ENCODE measurements around the gene ACOT4.

- TF ChIP-seq CREB5 (CRISPR knock-in tag; IDR thresholded peaks at IDR 0.05; ENCODE audit: low read depth) (no peak), GLIS3 (CRISPR knock-in tag; IDR thresholded peaks at IDR 0.05) (no peak), RARB (CRISPR knock-in tag; IDR thresholded peaks at IDR 0.05) (no peak), ZFP3 (CRISPR knock-in tag; IDR thresholded peaks at IDR 0.05) (no peak), TSHZ2 (CRISPR knock-in tag; IDR thresholded peaks at IDR 0.05) (no peak), ISL1 (CRISPR knock-in tag; IDR thresholded peaks at IDR 0.05) (no peak), ZFP30 (CRISPR knock-in tag; IDR thresholded peaks at IDR 0.05) (no peak), PATZ1 (CRISPR knock-in tag; IDR thresholded peaks at IDR 0.05; ENCODE audit: borderline replicate concordance) (no peak), CSDC2 (CRISPR knock-in tag; IDR thresholded peaks at IDR 0.05) (no peak), TCF4 (CRISPR knock-in tag; IDR thresholded peaks at IDR 0.05; ENCODE audit: borderline replicate concordance) (no peak), ARNTL (CRISPR knock-in tag; IDR thresholded peaks at IDR 0.05; ENCODE audit: borderline replicate concordance, low read depth) (no peak), BACH2 (CRISPR knock-in tag; IDR thresholded peaks at IDR 0.05; ENCODE audit: borderline replicate concordance) (no peak), ZC3H10 (CRISPR knock-in tag; IDR thresholded peaks at IDR 0.05) (no peak)
Measured at GRCh38 chr14:73640796-73641365, 49.2 kb downstream of the ACOT4 start.

All from SK-N-SH treated with all-trans-retinoic acid at 6 μM for 48 hours (cell line).